ENCODE results near the gene NOTCH2. TPM values are rescaled to one million over a fixed set of nuclear protein-coding genes. Genes with fewer than 3 reads are reported as not detected.

NOTCH2 gene
- total RNA-seq, 1 experiment from 2014 or later, result 53.7 TPM

DNA sequence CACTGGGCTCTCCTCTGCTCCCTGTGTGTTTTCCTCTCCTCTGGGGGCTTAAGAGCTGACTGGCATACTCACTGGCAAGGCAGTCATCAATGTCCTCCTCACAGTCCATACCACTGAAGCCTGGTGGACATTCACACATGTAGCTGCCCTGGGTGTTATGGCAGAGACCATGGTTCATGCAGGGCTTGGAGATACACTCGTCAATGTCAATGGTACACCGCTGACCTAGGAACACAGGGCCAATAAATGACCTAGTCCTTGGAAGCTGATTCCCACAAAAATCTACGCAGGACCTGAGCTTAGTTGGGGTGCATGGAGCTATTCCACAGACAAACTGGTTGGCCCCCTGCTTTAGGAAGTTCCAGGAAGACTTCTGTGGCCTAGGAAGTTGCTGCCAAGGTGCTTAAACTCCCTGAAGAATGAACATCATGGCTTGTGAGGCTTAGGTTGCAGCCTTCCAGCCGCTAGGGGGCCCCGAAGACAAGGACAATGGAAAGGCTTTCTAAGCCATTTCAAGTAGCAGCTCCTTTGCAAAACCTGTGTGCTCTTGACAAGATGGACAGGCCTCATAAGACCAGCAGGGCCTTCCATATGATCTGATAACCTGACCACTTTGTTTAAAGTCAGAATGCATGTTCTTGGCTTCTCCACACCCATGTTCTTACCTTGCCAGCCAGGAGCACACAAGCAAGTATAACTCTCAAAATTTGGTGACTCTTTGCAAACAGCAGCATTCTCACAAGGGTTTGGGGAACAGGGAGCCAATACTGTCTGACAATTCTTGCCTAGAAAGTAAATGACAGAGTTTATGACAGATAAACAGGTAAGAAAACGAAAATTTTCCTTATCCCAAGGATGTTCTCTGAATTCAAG, 120.9 kb downstream of the NOTCH2 start:
- H3K23me2 ChIP-seq (ENCODE audit: insufficient read length, low read depth, low read length, poor library complexity, severe bottlenecking), result no peaks in the 10 kb centered on the region
- H3K18ac ChIP-seq (ENCODE audit: insufficient read length, low read depth, low read length), result no peak overlapping the region
- no peak overlapping the region for H3K14ac ChIP-seq (ENCODE audit: insufficient read depth, low read length)
- no peak overlapping the region for H3K4me2 ChIP-seq (ENCODE audit: insufficient read depth, insufficient read length, low read length)
- H2BK120ac ChIP-seq (ENCODE audit: low read depth, low read length, poor library complexity, severe bottlenecking), result no peak overlapping the region
- H2BK15ac ChIP-seq (ENCODE audit: low read depth, low read length), result no peak overlapping the region
- H4K20me1 ChIP-seq (ENCODE audit: control insufficient read depth, insufficient read depth, insufficient read length), result no peaks in the 10 kb centered on the region
- H4K5ac ChIP-seq (ENCODE audit: insufficient read length, low read depth, low read length), result no peak overlapping the region
- no peak overlapping the region for H3K27ac ChIP-seq (ENCODE audit: insufficient read length, low read depth, low read length)
- H3K79me2 ChIP-seq (ENCODE audit: insufficient read depth, low read length), result no peaks in the 10 kb centered on the region
- Mint-ChIP-seq H3K27me3 (ENCODE audit: low read depth) (no peaks in the 10 kb centered on the region), H3K9me3 (no peaks in the 10 kb centered on the region), H3K36me3 (ENCODE audit: insufficient read depth in 1 of 3, low read depth in 3 of 3) (peaks cover 1 to 29% (median 4%) of the 10 kb centered on the region in 3 experiments; a peak in 5 of 7 replicates), H3K4me1 (no peaks in the 10 kb centered on the region), H3K4me3 (no peak overlapping the region), H3K27ac (no peak overlapping the region; a peak in 1 of 7 replicates)
- H2AFZ ChIP-seq (ENCODE audit: low read length), result no peak overlapping the region
- H3T11ph ChIP-seq (ENCODE audit: low read length), result no peak overlapping the region
- H3K79me1 ChIP-seq (ENCODE audit: insufficient read depth, low read depth, low read length, poor library complexity, severe bottlenecking), result no peaks in the 10 kb centered on the region
- H3K9ac ChIP-seq (ENCODE audit: extremely low read depth, insufficient read length, low read length), result no peak overlapping the region
- H3K9me3 ChIP-seq (ENCODE audit: control insufficient read depth, low read depth, low read length), result no peaks in the 10 kb centered on the region
- H2BK20ac ChIP-seq (ENCODE audit: low read depth, low read length, poor library complexity, severe bottlenecking), result no peak overlapping the region
- no peak overlapping the region for H2BK5ac ChIP-seq (ENCODE audit: insufficient read length, low read length)
- no peaks in the 10 kb centered on the region for H3K4me1 ChIP-seq (ENCODE audit: insufficient read depth, low read length)
- DNase-seq, result peak; percentile 79
- no peak overlapping the region for H4K91ac ChIP-seq (ENCODE audit: insufficient read length, low read depth, low read length)
- no peak overlapping the region for H2BK12ac ChIP-seq (ENCODE audit: insufficient read length, low read depth, low read length)
- H4K8ac ChIP-seq (replicated peaks; ENCODE audit: insufficient read length, low read depth, low read length), result no peak overlapping the region
- H3K27me3 ChIP-seq (ENCODE audit: insufficient read depth, low read length), result no peaks in the 10 kb centered on the region
- H3K56ac ChIP-seq (ENCODE audit: insufficient read length, low read depth, low read length), result no peak overlapping the region
- peak; percentile 90 for TF ChIP-seq CTCF (conservative IDR thresholded peaks at IDR 0.05)
- no peak overlapping the region for H3K4ac ChIP-seq (ENCODE audit: low read depth, low read length)
- no peak overlapping the region for H3K23ac ChIP-seq (ENCODE audit: insufficient read length, low read depth, low read length)
- no CpG with 5 or more reads among the region's 6 CpGs for WGBS (ENCODE audit: extremely low coverage, insufficient read length, low lambda C conversion rate)
- no peak overlapping the region for H2AK5ac ChIP-seq (ENCODE audit: insufficient read length, low read length)
